Hippocampal formation (tissue), 2 donors: ENCODE results near the gene ATP6V0E2.
A peak's percentile ranks its signal among the peaks of the same experiment; 100 is the strongest.
"Not testable (repeated sequence)": the region's sequence is repeated elsewhere in the genome, so short reads cannot be mapped to it uniquely, and the experiment has no call there.

Experiments
- DNase-seq, 2 donors: peaks; one replicate each; lab custom pipeline; 2025; lab: John Stamatoyannopoulos, UW

ATP6V0E2 gene

GRCh38 chr7:149879766-149880637 is 6.2 kb downstream of the ATP6V0E2 start:
- DNase-seq, result no peak

- peak; percentile 74 to 75 for DNase-seq
Observed at GRCh38 chr7:149880638-149881311, 7.0 kb downstream of the ATP6V0E2 start.

DNA sequence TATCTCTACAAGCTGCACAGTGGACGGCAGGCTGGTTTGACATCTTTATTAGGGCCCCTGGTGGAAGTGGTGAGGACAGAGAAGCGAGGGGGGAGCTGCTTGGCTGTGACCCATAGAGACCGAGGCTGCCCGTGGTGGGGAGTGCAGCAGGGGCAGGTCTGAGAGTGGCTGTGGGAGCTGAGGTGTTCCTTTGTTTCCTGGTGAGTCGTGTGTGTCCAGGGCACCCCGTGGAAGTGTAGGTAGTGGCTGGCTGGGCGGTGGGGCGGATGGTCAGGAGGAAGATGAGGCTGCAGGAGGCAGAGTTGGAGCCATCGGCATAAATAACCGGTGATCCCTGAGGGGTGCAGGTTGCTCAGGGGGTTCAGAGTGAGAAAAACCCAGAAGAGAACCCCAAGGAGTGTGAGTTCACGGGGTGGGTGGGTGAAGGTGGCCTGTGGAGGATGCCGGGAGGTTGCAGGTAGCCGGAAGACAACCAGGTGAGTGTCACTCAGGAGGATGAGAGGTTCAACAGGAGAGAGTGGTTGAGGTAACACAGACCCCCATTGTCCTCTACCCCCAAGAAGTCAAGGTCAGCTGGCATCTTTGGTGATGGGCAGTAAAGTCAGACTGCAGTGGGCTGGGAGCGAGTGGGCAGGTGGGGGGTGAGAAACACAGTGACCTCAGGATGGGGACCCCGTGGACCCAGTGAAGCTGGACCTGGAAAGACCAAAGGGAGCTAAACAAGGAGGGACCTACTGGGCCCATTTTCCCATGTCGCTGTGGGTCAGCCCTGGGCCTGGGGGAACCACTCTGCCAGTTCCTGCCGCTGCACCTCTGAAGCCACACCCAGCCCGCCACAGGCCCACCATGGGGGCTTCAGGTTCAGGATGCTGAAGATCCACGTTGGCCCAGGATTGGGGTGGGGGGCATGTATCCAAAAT is 7.8 kb downstream of the ATP6V0E2 start:
- DNase-seq, result no peak

GRCh38 chr7:149882248-149883047 is 8.7 kb downstream of the ATP6V0E2 start:
- peak; percentile 58 to 72 for DNase-seq

DNA sequence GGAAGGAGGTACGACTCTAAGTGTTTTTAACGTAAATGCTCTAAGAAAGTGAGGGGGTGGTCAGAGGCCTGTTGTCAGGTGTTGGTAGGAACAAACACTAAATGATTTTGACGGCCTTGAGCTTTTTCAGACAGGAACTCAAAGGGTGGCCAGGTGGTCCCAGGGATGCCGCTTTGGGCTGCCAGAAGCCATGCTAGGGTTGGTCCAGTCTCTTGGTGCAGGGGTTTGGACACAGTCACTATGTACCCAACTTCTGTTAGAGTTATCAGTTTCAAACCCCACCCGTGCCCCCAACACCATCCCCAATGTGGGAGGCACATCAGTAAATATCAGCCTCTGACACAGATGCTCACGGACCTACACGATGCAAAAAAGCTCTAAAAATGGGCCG is 9.3 kb downstream of the ATP6V0E2 start:
- DNase-seq, result no peak

DNA sequence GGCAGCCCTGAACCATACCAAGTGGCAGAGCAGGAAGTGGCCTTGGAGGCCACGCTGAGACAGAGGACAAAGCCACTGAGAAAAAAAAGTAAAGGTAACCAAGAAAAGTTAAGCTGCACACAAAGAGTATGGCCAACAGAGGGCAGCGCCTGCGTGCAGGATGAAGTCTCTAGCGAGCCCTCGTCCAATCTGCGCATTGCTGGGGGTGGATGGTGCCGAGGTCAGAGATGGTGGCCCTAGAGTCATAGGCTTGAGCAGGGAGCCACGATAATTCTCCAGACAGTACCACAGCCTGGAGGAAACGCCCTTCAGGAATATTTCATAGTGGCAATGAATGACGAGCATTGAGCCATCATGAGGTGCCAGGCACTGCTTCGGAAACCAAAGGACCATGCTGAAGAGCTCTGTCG is 9.7 kb downstream of the ATP6V0E2 start:
- peak; percentile 47 to 61 for DNase-seq

GRCh38 chr7:149884016-149884415 is 10.2 kb downstream of the ATP6V0E2 start:
- DNase-seq, result no peak

GRCh38 chr7:149884541-149884940 is 10.8 kb downstream of the ATP6V0E2 start:
- DNase-seq, result no peak

GRCh38 chr7:149885191-149886017 is 11.6 kb downstream of the ATP6V0E2 start:
- DNase-seq, result no peak

DNA sequence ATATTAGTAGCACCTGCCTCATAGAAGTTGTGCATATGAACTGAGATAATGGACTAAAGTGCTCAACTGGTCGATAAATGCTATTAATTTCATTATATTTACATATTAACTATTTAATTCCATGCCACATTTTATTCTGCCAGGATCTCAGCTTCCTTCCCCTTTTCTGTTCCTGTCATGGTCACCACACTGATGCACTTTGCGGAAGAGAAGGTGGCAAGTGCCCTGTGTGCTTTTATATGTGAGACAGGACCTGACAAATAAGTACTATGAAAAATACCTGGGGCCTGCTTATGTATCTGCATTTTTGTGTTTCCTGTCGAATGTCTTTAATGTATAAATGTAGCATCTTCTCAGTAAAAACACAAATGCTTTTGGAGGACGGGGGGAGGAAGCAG is 12.2 kb downstream of the ATP6V0E2 start:
- no peak for DNase-seq

- no peak for DNase-seq
Observed at GRCh38 chr7:149887311-149887710, 13.5 kb downstream of the ATP6V0E2 start.

- not testable (repeated sequence) for DNase-seq
Observed at GRCh38 chr7:149890715-149891114, 16.9 kb downstream of the ATP6V0E2 start.

GRCh38 chr7:149894957-149895356 is 21.2 kb downstream of the ATP6V0E2 start:
- not testable (repeated sequence) for DNase-seq

GRCh38 chr7:149907776-149908376 is 34.1 kb downstream of the ATP6V0E2 start:
- DNase-seq, result not testable (repeated sequence)

DNA sequence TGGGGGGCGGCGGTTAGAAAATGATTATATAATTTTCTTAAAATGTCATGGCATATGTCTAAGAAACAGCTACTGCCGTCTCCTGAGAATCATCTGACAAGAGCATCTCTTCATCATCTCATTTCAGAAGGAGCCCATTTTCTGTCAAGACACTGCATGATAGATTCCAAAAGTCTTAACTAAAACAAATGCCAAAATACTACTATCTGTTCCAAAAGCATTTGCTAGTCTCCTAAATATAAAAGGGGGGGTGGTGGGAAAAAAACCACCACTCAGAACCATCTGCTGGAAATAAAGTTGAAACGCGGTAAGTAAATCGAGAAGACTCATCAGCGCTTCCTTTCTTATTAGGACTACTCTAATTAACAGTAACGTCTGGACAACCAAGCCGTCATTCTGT is 36.5 kb downstream of the ATP6V0E2 start:
- DNase-seq, result not testable (repeated sequence)

GRCh38 chr7:149912126-149912525 is 38.4 kb downstream of the ATP6V0E2 start:
- DNase-seq, result not testable (repeated sequence)

GRCh38 chr7:149926414-149926813 is 52.6 kb downstream of the ATP6V0E2 start:
- DNase-seq, result not testable (repeated sequence)
